ENCODE data around the gene DNAAF2.
"Not testable (repeated sequence)": the region's sequence is repeated elsewhere in the genome, so short reads cannot be mapped to it uniquely, and the experiment has no call there.

DNAAF2 gene

GRCh38 chr14:49622022-49622607, 12.9 kb downstream of the DNAAF2 start:
- in situ Hi-C loops (cut with MboI; ENCODE audit: low sequenced_read_pairs), result no loop called here

GRCh38 chr14:49621114-49621881, 13.7 kb downstream of the DNAAF2 start:
- in situ Hi-C loops (cut with MboI; ENCODE audit: low sequenced_read_pairs), result no loop called here

- in situ Hi-C loops (cut with MboI; ENCODE audit: low sequenced_read_pairs), result no loop called here
These were observed 14.6 kb downstream of the DNAAF2 start, which contains the start of the genes MGAT2 and RPL36AL for GRCh38 chr14:49620182-49621113. TSS of gene MGAT2 (plus strand) at chr14:49620799. CDS start at chr14:49621269, 470 bp downstream. TSS of gene RPL36AL (minus strand) at chr14:49620626. CDS start at chr14:49619104, 1,522 bp downstream.

GRCh38 chr14:49619730-49620129, 15.3 kb downstream of the DNAAF2 start:
- in situ Hi-C loops (cut with MboI; ENCODE audit: low sequenced_read_pairs), result no loop called here

- in situ Hi-C loops (cut with MboI; ENCODE audit: low sequenced_read_pairs), result not testable (repeated sequence)
These were observed 15.8 kb downstream of the DNAAF2 start for GRCh38 chr14:49619273-49619672.

- in situ Hi-C loops (cut with MboI; ENCODE audit: low sequenced_read_pairs), result no loop called here
These were observed 17.1 kb downstream of the DNAAF2 start for GRCh38 chr14:49617852-49618519.

GRCh38 chr14:49615776-49616175, 19.3 kb downstream of the DNAAF2 start:
- in situ Hi-C loops (cut with MboI; ENCODE audit: low sequenced_read_pairs), result no loop called here

- in situ Hi-C loops (cut with MboI; ENCODE audit: low sequenced_read_pairs), result no loop called here
These were observed 20.8 kb downstream of the DNAAF2 start for GRCh38 chr14:49614196-49614595.

- in situ Hi-C loops (cut with MboI; ENCODE audit: low sequenced_read_pairs), result no loop called here
These were observed 22.4 kb downstream of the DNAAF2 start for GRCh38 chr14:49612671-49613070.

- in situ Hi-C loops (cut with MboI; ENCODE audit: low sequenced_read_pairs), result no loop called here
These were observed 22.8 kb downstream of the DNAAF2 start for GRCh38 chr14:49612251-49612650.

GRCh38 chr14:49607583-49607982, 27.5 kb downstream of the DNAAF2 start:
- in situ Hi-C loops (cut with MboI; ENCODE audit: low sequenced_read_pairs), result no loop called here

GRCh38 chr14:49598485-49599300, 36.4 kb downstream of the DNAAF2 start, which contains the start of gene LRR1:
TSS of gene LRR1 (plus strand) at chr14:49598940. CDS start at chr14:49599021, 81 bp downstream.
- in situ Hi-C loops (cut with MboI; ENCODE audit: low sequenced_read_pairs), result no loop called here

GRCh38 chr14:49598189-49598484, 36.9 kb downstream of the DNAAF2 start:
- in situ Hi-C loops (cut with MboI; ENCODE audit: low sequenced_read_pairs), result no loop called here

GRCh38 chr14:49594347-49595091, 40.5 kb downstream of the DNAAF2 start:
- in situ Hi-C loops (cut with MboI; ENCODE audit: low sequenced_read_pairs), result no loop called here

GRCh38 chr14:49593016-49593415, 42.0 kb downstream of the DNAAF2 start:
- in situ Hi-C loops (cut with MboI; ENCODE audit: low sequenced_read_pairs), result no loop called here

- in situ Hi-C loops (cut with MboI; ENCODE audit: low sequenced_read_pairs), result no loop called here
These were observed 45.7 kb downstream of the DNAAF2 start for GRCh38 chr14:49589387-49589786.

GRCh38 chr14:49586673-49587460, 48.2 kb downstream of the DNAAF2 start:
- in situ Hi-C loops (cut with MboI; ENCODE audit: low sequenced_read_pairs), result no loop called here
